Epithelial cell of proximal tubule (primary cell): ENCODE results near the gene C3orf52. TPM values are rescaled to one million over a fixed set of nuclear protein-coding genes. Genes with fewer than 3 reads are reported as not detected.

Experiments used
- DNase-seq: peaks from one replicate; pipeline ENCODE4 v3.0.0-alpha.2; 2011; ENCODE audit warnings: low read depth
- H3K4me3 ChIP-seq: 2 replicates; pipeline ENCODE4 v1.5.1; 2011; ENCODE audit warnings: low read depth, mild to moderate bottlenecking, low read length
- total RNA-seq: library from RNA; depleted of rRNA; stranded (reverse); fragments of >200 nt; gene quantifications from 2 replicates; pipeline ENCODE4 v1.2.3, GENCODE V29; 2015
- TF ChIP-seq, protein P1 (sequence below): conservative IDR thresholded peaks from 2 replicates; pipeline ENCODE4 v1.5.1; 2012; ENCODE audit warnings: low read depth, mild to moderate bottlenecking, low read length

C3orf52 gene
- total RNA-seq, 1 donor from 2014 or later, result 55.1 TPM

DNA sequence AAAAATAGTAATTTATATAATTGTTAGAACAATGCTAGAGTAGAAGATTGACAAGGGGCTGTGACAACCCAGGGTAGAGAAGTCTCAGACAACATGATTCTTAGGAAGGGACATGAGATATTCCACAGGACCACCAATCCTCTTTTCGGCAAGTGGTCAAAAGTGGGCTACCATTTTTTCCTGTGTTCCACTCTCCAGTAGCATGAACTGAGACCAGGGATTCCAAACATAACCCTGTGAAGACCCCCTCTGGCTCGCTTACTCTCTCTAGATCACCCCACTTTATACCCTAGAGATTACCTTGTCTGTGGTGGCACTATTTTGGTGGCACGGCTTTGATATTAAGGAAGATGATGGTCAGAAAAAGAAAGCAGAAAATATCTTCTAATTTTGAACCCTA, 45.9 kb downstream of the C3orf52 start:
- DNase-seq, result no peak
- TF ChIP-seq, protein P1, sequence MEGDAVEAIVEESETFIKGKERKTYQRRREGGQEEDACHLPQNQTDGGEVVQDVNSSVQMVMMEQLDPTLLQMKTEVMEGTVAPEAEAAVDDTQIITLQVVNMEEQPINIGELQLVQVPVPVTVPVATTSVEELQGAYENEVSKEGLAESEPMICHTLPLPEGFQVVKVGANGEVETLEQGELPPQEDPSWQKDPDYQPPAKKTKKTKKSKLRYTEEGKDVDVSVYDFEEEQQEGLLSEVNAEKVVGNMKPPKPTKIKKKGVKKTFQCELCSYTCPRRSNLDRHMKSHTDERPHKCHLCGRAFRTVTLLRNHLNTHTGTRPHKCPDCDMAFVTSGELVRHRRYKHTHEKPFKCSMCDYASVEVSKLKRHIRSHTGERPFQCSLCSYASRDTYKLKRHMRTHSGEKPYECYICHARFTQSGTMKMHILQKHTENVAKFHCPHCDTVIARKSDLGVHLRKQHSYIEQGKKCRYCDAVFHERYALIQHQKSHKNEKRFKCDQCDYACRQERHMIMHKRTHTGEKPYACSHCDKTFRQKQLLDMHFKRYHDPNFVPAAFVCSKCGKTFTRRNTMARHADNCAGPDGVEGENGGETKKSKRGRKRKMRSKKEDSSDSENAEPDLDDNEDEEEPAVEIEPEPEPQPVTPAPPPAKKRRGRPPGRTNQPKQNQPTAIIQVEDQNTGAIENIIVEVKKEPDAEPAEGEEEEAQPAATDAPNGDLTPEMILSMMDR, result no peak
- H3K4me3 ChIP-seq, result no peak overlapping the region

DNA sequence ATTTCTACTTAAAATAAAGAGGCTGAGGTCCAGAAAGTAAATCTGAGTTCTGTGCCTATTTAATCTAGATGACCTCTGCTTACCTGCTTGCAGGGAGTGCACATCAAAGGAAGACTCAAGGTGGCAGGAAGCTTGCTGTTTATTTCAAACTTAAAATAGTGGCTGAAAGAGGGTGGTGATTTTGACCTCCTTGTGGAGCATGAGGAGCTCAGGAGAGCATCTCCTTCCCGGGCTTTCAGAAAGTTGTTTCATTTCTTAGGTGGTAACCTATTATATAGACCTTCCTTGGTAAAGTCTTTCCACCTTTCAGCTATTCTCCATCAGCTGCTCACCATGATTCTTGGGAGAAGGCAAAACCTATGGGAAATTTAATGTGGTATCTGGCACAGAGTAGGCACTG, 46.4 kb downstream of the C3orf52 start:
- DNase-seq, result no peak
- H3K4me3 ChIP-seq, result no peak overlapping the region
- TF ChIP-seq, protein P1, result no peak

DNA sequence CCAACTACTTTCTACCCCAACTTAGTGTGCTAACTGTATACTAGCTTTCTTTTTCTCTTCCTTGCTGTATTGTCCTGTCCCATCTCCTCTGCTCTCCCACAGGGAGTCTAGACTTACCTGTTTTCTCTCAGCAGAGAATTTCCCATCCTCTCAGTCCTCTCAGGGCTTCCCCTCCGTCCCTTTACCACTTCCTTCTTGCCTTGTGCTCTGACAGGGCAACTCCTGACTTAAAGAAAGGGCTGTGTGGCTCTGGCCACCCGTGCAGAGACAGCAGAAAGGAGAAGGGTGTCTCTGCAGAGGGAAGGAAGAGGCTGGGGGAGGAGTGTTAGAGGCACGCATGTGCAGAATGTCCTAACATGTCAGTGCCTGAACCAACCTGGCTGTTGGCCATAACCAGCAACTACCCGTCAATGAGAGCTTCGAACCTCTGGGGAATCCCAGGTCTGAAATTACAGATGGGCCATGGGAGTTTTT, 46.8 kb downstream of the C3orf52 start, which contains the start of gene GCSAM:
Gene GCSAM, minus strand, starts transcription at position 274 of the 474 bp plus-strand sequence. Its CDS starts 128 bp downstream, at position 146.
- no peak within 1 kb of the TSS for H3K4me3 ChIP-seq
- DNase-seq, result no peak
- TF ChIP-seq, protein P1, result no peak

DNA sequence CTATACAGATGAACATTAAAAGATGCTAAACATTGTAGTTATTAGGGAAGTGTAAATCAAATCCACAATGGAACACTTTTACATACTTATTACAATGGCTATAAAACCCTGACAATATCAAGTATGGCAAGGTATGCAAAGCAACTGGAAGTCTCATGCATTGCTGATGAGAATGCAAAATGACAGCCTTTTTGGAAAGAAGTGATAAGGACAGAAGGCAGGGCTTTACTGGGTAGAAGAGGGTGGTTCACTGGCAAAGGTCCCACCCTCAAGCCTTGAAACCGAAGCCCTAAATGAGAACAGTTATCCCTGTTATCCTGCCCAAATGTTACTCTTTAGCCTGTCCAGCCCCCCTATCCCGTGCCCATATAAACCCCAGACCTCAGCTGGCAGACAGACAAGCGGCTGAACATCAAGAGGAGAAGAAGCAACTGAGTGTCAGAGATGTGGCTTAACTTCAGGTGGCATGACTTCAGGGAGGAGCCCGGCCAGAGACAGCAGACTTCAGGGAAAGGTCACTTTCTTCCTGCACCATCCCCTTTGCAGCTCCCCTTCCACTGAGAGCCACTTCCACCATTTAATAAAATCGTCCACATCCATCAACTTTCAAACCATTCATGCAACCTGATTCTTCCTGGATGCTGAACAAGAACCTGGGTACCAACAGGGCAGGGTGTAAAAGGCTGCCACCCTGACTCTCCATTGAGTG, 47.6 kb downstream of the C3orf52 start:
- DNase-seq, result no peak
- TF ChIP-seq, protein P1, result no peak
- H3K4me3 ChIP-seq, result no peak overlapping the region

DNA sequence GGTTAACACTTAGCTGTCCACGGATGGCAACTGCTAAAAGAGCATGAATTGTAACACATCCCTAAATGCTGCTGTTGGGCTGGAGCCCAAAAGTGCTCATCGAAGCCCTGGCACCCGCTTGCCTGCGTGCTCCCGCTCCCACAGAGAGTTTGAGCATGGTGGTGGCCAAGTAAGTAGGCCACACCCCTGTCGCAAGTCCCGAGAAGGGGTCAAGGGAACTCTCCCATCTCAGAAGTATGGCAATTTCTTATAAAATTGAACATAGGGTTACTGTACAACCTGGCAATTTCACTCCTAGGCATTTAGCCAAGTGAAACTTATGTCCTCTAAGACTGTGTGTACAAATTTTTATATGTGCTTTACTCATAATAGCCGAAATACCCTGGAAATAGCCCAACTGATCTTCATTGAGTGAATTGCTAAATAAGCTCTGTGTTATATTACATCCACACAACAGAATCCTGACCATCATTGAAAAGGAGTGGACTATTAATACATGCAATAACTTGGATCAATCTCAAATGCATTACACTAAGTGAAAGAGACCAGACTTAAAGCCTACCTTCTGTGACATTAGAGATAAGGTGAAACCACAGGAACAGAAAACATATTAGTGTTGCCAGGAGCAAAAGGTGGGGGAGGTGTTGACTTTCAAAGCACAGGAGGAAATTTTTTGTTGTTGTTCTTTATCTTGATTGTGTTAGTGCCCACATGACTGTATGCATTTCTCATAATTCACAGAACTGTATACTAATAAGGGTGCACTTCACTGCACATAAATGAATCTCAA, 48.3 kb downstream of the C3orf52 start:
- TF ChIP-seq, protein P1, result no peak
- H3K4me3 ChIP-seq, result no peak overlapping the region
- DNase-seq, result no peak

DNA sequence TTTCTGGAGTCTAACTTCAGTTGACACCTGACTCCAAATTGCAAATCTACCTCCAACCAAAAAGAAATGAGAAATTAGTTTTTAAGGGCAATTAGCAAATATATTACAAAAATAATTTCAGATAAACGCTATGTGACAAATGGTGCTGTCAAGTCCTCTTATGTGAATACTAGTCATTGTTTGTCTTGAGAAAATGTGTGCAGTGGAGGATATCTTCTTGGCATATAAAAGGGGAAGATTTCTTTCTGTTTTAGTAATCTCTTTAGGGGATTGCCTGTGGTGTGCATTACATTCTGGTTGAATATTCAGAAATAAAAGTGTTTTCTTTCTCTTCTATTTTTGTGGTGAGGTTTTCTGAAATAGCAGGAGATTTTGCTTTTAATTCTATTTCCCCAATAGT, 49.9 kb downstream of the C3orf52 start:
- TF ChIP-seq, protein P1, result no peak
- no peak overlapping the region for H3K4me3 ChIP-seq
- no peak for DNase-seq
